IPS-NIHi7 (cell line): ENCODE data around the gene GSDMA.

Experiments used
- DNase-seq: peaks from one replicate; pipeline ENCODE4 v3.0.0; 2012; ENCODE audit warnings: mixed read lengths; ENCODE audit errors: extremely low spot score

The GSDMA gene

GRCh38 chr17:39960524-39961041 lies 2.2 kb upstream of the GSDMA start:
- no peak for DNase-seq

GRCh38 chr17:39963829-39964228 lies 1.0 kb downstream of the GSDMA start:
- no peak for DNase-seq

- DNase-seq, result no peak
Observed at GRCh38 chr17:39965017-39965699, 2.4 kb downstream of the GSDMA start.

DNA sequence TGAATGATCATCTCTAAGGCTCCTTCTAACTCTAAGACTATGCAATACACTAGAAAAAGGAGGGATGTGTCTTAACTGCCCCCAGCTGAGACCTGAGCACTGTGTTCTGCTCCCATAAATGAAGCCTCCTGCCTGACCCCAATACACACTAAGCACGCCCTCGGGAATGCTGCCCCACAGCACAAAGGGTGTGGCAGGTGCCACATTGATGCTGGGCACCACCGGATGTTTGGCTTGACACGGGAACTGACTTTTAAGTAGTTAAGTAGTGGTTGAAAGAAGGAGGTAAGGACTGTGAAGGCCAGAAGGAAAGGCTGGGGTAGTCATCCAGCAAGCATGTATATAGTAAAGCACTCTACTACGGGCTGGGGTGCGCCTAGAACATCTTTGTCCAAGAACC lies 4.0 kb downstream of the GSDMA start:
- DNase-seq, result no peak

GRCh38 chr17:39968761-39969160 lies 6.0 kb downstream of the GSDMA start:
- DNase-seq, result no peak

DNA sequence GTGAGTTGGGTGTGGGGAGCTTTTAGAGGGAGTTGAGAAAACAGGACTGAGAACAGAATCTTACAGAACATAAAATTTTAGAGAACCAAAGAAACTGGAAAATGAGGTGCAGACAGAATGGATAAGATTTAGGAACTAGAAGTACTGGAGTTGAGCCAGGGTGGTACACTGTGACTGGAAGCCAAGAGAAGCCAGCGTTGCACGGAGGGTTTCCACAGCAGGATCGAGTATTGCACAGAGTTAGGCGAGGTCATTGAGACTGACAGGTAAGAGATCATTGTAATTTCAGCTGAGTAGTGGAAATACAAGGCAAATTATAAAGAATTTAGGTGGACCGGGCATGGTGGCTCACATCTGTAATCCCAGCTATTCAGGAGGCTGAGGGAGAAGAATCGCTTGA lies 6.6 kb downstream of the GSDMA start:
- DNase-seq, result no peak

DNA sequence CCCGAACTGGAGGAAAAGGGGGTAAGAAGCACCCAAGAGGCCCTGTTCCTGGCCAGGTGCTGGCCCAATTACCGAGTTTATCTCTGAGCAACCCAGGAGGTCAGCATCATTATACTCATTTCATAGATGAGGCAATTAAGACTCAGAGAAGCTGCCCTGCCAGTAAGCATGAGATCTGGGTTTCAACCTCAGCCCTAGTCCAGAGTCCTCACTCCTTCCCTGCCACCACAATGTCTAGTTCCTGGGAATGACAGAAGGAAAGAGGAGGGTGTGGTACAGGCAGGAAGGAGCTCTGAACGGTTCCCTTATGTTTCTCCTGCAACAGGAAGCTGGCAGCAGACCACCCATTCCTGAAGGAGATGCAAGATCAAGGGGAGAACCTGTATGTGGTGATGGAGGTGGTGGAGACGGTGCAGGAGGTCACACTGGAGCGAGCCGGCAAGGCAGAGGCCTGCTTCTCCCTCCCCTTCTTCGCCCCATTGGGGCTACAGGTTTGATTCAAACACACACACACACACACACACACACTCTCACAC lies 7.4 kb downstream of the GSDMA start:
- DNase-seq, result no peak

- DNase-seq, result no peak
Observed at GRCh38 chr17:39971076-39971603, 8.3 kb downstream of the GSDMA start.

DNA sequence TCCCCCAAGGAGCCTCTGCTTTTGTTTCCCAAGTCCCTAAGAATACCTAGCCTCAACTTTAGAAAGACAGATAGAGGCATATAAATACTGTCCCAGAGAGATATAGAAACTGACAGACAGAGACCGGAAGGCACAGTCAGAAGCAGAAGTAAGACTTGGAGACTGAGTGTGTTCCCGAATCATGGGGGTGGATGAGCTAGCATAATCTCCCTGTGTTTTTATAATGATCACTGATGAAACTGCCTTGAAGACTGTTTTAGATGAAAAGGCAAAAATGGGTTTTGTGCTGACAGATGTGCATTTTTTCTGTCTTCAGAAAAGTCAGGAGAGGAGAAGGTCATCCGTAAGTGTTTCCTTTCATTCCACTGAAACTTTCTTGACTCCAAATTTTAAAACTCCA lies 9.5 kb downstream of the GSDMA start:
- no peak for DNase-seq

- DNase-seq, result no peak
Observed at GRCh38 chr17:39973496-39973895, 10.7 kb downstream of the GSDMA start.

DNA sequence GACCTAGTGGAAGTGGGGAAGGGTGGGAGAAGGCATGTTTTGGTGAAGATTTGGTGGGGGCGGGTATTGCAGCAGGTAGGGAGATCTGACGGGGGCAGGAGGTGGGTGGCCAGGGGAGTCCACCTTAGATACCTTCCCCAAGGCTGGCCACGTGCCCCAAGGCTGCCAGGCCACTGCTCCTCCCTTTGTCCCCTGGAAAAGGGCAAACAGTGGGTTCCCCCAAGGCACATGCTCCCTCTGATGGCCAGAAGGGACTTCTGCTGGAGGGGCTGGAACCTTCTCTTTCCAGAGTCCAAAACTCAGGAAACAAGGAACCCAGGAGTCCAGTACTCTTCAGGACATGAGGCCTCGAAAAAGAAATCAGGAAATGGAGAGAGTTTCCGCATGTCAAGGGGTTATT lies 11.6 kb downstream of the GSDMA start:
- no peak for DNase-seq

- DNase-seq, result no peak
Observed at GRCh38 chr17:39975801-39976200, 13.0 kb downstream of the GSDMA start.

- no peak for DNase-seq
Observed at GRCh38 chr17:39979016-39979670, 16.3 kb downstream of the GSDMA start.

GRCh38 chr17:39979893-39980350 lies 17.1 kb downstream of the GSDMA start:
- peak; percentile 45 for DNase-seq

GRCh38 chr17:39980351-39981206 lies 17.8 kb downstream of the GSDMA start, which contains the start of gene PSMD3:
Gene PSMD3, plus strand, starts transcription at chr17:39980807. Its CDS starts 164 bp downstream, at chr17:39980971.
- DNase-seq, result peak; percentile 98

DNA sequence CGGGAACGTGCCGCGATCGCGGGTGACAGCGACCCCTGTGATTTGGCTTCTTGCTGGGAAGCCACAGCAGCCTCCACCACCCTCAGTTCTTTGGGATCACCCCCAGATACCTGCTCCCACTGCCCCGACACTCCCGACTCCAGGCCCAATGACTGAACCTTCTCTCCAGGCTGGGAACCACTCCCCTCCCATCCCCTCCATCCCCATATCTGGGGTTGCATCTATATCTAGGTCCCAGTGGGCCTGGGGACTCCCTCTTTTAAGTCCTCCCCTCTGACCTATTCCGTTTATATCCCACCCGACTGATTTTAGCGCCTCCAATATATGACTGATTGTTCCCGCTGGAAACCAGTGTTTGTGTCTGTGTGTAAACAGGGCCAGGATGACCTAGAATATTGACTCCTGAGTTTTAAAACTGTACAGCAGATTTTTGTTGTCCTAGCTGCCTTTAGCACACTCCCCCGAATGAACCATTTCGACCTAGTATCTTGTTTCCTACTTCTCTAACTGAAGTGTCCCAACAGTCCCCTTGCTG lies 18.5 kb downstream of the GSDMA start:
- no peak for DNase-seq

DNA sequence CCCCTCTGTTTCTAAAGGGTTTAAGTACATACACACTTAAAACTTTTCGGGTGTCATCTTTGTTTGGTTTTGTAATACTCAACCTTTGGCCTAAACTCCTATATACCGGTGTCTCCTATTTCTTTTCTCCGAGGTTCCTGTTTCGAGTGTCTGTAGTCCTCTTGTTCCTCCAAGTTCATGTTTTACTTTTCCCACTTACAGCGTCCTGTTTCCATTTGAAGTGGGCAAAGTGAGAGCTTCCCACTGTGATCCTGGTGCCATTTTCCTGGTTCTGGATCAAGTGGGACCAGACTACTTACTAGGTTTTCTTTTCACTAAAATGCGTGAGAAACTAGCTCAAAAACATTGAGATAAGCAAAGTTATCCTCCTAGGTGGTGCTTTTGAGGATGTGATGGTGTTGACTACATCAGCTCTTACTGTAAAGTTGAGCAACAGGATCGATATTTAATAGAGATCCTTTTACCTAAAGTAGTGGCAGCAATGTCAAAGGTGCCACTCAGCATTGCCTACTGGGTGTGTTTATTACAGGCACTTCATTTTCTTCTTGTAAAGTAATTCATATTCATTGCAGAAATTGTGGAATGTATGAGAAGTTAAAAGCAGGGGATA lies 19.1 kb downstream of the GSDMA start:
- no peak for DNase-seq

DNA sequence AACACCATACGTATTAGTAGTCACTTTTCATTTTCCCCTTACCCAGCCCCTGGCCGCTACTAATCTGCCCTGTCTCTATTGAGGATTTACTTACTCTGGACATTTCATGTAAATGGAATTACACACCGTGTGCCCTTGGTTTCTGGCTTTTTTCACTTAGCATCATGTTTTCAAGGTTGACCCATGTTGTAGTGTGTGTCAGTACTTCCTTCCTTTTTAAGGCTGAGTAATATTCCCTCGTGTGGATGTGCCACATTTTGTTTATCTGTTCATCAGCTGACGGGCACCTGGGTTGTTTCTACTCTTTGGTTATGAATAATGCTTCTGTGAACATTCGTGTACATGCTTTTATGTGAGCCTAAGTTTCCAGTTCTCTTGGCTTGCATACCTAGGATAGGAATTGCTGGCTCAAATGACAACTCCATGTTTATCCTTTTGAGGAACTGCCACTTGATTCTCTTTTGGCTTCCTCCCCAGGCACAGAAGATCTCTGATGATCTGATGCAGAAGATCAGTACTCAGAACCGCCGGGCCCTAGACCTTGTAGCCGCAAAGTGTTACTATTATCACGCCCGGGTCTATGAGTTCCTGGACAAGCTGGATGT lies 25.5 kb downstream of the GSDMA start:
- DNase-seq, result no peak

DNA sequence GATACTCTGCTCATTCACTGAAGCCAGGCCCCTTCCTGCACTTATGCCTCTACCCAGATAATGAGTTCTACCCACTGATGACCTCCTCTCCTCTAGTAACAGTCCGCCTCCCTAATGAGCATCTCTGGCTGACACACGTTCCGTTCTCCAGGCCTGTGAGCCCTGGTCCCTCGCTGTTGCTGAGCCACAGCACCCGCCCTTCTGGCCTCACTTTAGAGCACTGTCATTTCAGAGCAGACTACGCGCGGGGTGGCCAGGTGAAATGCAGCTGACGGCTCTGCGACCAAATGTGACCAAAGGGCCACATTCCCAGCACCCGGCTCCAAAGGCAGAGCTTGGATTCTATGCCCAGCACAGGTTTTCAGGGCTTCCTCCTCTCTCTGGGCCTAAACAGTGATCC lies 31.6 kb downstream of the GSDMA start:
- DNase-seq, result no peak

GRCh38 chr17:39995438-39995837 lies 32.6 kb downstream of the GSDMA start:
- no peak for DNase-seq

- DNase-seq, result no peak
Observed at GRCh38 chr17:39996162-39996561, 33.4 kb downstream of the GSDMA start.
